Measurements from ENCODE around the gene METTL15. TPM values are rescaled to one million over a fixed set of nuclear protein-coding genes. Genes with fewer than 3 reads are reported as not detected.
A peak's percentile ranks its signal among the peaks of the same experiment; 100 is the strongest.

METTL15 gene
- polyA plus RNA-seq, 2 of the 4 experiments (the other 2 are of a cell fraction), result 9.5 to 23.5 TPM

DNA sequence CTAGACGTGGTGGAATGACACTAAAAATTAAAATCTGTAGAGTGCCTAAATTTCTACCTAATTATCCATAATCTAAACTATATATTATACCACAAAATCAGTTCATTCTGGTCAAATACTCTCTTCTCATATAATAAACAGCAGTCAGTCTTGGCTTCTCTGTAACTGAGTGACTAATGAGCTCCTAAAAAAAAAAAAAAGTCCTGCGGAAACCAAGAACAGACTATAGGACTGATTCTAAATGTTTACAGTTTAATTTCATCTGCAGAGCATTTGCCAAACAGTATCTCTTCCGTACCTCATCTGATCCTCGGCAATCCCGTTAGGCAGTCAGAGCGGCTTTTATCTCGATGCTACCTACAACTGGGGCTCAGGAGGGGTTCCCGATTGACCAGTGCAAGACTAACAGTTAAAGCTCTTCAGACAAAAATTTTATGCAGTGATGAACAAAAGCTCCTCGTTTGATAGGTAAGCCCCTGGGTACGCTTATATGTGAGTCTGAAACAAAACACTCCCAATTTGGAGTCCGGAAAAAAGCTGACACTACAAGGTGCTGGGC is 918 bp upstream of the METTL15 start:
- CTCF ChIA-PET, result interaction anchor here (0.6 to 4.1 kb wide), 8 partner anchors 49 to 1227 kb away, joined by 3 to 23 read pairs (median 3); partner anchors contain the start of gene BDNF
- no peak for TF ChIP-seq KDM1A (IDR thresholded peaks at IDR 0.05; ENCODE audit: low read depth)
- TF ChIP-seq MAFK (IDR thresholded peaks at IDR 0.05; ENCODE audit: partially characterized antibody), result peak; percentile 29
- TF ChIP-seq, protein P1, sequence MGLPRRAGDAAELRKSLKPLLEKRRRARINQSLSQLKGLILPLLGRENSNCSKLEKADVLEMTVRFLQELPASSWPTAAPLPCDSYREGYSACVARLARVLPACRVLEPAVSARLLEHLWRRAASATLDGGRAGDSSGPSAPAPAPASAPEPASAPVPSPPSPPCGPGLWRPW (IDR thresholded peaks at IDR 0.05), result no peak
- no peak for TF ChIP-seq NPAS2 (CRISPR knock-in tag; IDR thresholded peaks at IDR 0.05; ENCODE audit: borderline replicate concordance)
- TF ChIP-seq PHF8 (IDR thresholded peaks at IDR 0.05; ENCODE audit: borderline replicate concordance, low read depth), result no peak
- TF ChIP-seq ZSCAN20 (CRISPR knock-in tag; IDR thresholded peaks at IDR 0.05), result no peak
- TF ChIP-seq SMC3 (IDR thresholded peaks at IDR 0.05), result no peak; the same call in 2 of the 3 replicates
- TF ChIP-seq, protein P2, sequence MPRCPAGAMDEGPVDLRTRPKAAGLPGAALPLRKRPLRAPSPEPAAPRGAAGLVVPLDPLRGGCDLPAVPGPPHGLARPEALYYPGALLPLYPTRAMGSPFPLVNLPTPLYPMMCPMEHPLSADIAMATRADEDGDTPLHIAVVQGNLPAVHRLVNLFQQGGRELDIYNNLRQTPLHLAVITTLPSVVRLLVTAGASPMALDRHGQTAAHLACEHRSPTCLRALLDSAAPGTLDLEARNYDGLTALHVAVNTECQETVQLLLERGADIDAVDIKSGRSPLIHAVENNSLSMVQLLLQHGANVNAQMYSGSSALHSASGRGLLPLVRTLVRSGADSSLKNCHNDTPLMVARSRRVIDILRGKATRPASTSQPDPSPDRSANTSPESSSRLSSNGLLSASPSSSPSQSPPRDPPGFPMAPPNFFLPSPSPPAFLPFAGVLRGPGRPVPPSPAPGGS (IDR thresholded peaks at IDR 0.05), result no peak
- TF ChIP-seq FOSL2 (IDR thresholded peaks at IDR 0.05), result no peak
- 0 out of 2 replicates have a peak, but pooled peaks have one; percentile 22 for TF ChIP-seq FOSL2 (CRISPR knock-in tag; IDR thresholded peaks at IDR 0.05)
- TF ChIP-seq, protein P3, sequence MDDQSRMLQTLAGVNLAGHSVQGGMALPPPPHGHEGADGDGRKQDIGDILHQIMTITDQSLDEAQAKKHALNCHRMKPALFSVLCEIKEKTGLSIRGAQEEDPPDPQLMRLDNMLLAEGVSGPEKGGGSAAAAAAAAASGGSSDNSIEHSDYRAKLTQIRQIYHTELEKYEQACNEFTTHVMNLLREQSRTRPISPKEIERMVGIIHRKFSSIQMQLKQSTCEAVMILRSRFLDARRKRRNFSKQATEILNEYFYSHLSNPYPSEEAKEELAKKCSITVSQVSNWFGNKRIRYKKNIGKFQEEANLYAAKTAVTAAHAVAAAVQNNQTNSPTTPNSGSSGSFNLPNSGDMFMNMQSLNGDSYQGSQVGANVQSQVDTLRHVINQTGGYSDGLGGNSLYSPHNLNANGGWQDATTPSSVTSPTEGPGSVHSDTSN (IDR thresholded peaks at IDR 0.05), result no peak
- TF ChIP-seq HOXA7 (CRISPR knock-in tag; IDR thresholded peaks at IDR 0.05), result no peak
- no peak for TF ChIP-seq RFX5 (IDR thresholded peaks at IDR 0.05)
- POLR2A ChIA-PET, result interaction anchor here (0.7 to 3.3 kb wide), 8 partner anchors 10 to 729 kb away, joined by 3 to 48 read pairs (median 6); partner anchors contain the start of gene BDNF
- FAIRE-seq (no peak), ATAC-seq (peak; percentile 25 to 35; a peak in 5 of 6 replicates), DNase-seq (ENCODE audit: low read depth in 1 of 2, low spot score in 1 of 2) (no peak)
- H3K4me2 ChIP-seq, result peak overlapping the region; percentile 72
- peaks cover 57% of the 10 kb centered on the region for H3K4me1 ChIP-seq
- 2% methylated on average over 11 of the region's 11 CpGs for WGBS (ENCODE audit: missing lambda C conversion rate)
- H3K4me3 ChIP-seq, result peak overlapping the region; percentile 59
- H3K9me3 ChIP-seq, result no peaks in the 10 kb centered on the region
- H3K27ac ChIP-seq, result peak overlapping the region; percentile 70 to 87

DNA sequence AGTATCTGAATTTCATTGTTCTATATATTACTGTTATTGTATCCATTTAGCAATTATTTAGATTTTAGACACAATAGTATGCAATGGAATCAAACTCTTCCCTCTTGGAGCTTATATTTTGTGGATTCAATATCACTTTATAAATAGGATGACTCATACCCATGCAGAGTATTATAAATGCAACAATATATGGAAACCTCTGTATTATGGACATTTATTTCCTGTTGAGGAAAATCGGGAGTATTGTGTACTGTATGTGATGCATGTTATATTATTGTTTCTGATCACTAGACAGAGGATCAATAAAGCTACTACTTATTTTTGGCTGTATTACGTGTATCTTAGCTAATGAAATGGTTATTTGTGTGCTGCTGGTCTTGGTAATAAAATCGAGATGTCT is 770 bp downstream of the METTL15 start:
- Histone ChIP-seq H3K4me2 (peak overlapping the region; percentile 89), H3K4me1 (peaks cover 43% of the 10 kb centered on the region), H3K9me3 (no peaks in the 10 kb centered on the region), H3K4me3 (peak overlapping the region; percentile 59), H3K27ac (peak overlapping the region; percentile 47 to 90; a peak in 5 of 6 replicates)
- POLR2A ChIA-PET, result interaction anchor here (1.0 to 3.3 kb wide), 5 partner anchors 391 to 1221 kb away, joined by 3 to 48 read pairs (median 9); partner anchors contain the start of gene BDNF
- CTCF ChIA-PET, result interaction anchor here (0.5 kb wide), 1 partner anchor 412 kb away, joined by 3 read pairs; no protein-coding TSS in a partner anchor
- ATAC-seq (no peak), DNase-seq (ENCODE audit: low read depth in 1 of 2, low spot score in 1 of 2) (no peak), FAIRE-seq (no peak)
- WGBS (ENCODE audit: missing lambda C conversion rate), result 27% methylated on average over 3 of the region's 3 CpGs
- TF ChIP-seq, protein P4, sequence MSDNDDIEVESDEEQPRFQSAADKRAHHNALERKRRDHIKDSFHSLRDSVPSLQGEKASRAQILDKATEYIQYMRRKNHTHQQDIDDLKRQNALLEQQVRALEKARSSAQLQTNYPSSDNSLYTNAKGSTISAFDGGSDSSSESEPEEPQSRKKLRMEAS (IDR thresholded peaks at IDR 0.05), result no peak
- TF ChIP-seq FOSL2 (IDR thresholded peaks at IDR 0.05), result no peak
- peak; percentile 87 for TF ChIP-seq FOSL2 (CRISPR knock-in tag; IDR thresholded peaks at IDR 0.05)

DNA sequence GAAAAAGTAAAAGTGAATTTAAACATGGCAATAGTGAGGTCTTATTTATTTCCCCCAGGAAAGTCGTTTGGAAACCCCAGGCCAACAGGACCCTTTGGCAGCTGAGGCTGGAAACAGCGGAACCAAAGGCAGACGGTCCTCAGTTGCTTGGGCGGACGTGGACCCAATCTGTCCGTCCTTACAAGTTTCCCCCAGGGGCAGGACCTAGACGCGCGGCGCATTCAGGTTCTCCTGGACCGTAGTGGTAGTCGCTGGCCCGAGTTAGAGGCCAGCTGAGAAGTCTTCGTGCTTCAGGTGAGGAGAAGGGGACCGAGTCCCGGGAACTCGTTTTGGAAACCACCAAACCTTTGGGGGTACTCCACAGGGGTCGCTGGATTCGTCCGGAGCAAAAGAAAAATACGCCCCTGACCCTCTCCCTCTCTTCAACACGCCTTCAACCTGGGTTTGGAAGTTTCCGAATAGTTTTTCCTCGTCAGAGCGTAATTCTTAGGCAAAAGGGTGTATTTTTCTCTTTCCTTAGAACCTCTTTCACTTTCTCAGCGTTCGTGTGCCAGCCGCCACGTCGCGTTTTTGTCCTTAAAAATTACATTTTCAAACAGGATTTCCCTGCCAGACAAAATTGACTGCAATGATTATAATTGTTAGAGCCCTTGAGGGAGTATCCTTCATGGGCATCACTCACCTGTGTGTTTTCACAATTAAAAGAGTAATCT is 2.1 kb downstream of the METTL15 start:
- no peaks in the 10 kb centered on the region for H3K9me3 ChIP-seq
- DNase-seq (ENCODE audit: low read depth in 1 of 2, low spot score in 1 of 2) (peak; percentile 47 to 88), ATAC-seq (peak; percentile 63 to 69), FAIRE-seq (no peak)
- peak overlapping the region; percentile 82 for H3K4me3 ChIP-seq
- H3K4me1 ChIP-seq, result peaks cover 30% of the 10 kb centered on the region
- ChIA-PET CTCF (interaction anchor here (1.6 kb wide), 1 partner anchor 393 kb away, joined by 4 read pairs; no protein-coding TSS in a partner anchor), POLR2A (interaction anchor here (0.7 to 1.4 kb wide), 4 partner anchors 391 to 726 kb away, joined by 3 to 7 read pairs (median 4); partner anchors contain the start of gene BDNF)
- H3K4me2 ChIP-seq, result peak overlapping the region; percentile 89
- peak overlapping the region; percentile 90 to 93 for H3K27ac ChIP-seq
- under 1% methylated on average over 31 of the region's 31 CpGs for WGBS (ENCODE audit: missing lambda C conversion rate)
- TF ChIP-seq RCOR1 (IDR thresholded peaks at IDR 0.05; ENCODE audit: low read depth, low read length), result no peak
- no peak for TF ChIP-seq SREBF2 (IDR thresholded peaks at IDR 0.05)
- TF ChIP-seq JUNB (IDR thresholded peaks at IDR 0.05), result no peak
- peak; percentile 99 for TF ChIP-seq KDM5A (IDR thresholded peaks at IDR 0.05)
- TF ChIP-seq SMC3 (IDR thresholded peaks at IDR 0.05), result peak; percentile 51; the same call in 2 of the 3 replicates
- no peak for TF ChIP-seq HOXB13 (CRISPR knock-in tag; IDR thresholded peaks at IDR 0.05; ENCODE audit: low read depth)
- TF ChIP-seq CHD2 (IDR thresholded peaks at IDR 0.05; ENCODE audit: low read length, partially characterized antibody), result no peak
- TF ChIP-seq GATA3 (IDR thresholded peaks at IDR 0.05; ENCODE audit: borderline replicate concordance), result peak; percentile 64
- no peak for TF ChIP-seq HOXA7 (CRISPR knock-in tag; IDR thresholded peaks at IDR 0.05)
- TF ChIP-seq MYC (IDR thresholded peaks at IDR 0.05; ENCODE audit: borderline replicate concordance, low read length), result peak; percentile 49; the same call in 1 of the 2 replicates
- TF ChIP-seq, protein P5, sequence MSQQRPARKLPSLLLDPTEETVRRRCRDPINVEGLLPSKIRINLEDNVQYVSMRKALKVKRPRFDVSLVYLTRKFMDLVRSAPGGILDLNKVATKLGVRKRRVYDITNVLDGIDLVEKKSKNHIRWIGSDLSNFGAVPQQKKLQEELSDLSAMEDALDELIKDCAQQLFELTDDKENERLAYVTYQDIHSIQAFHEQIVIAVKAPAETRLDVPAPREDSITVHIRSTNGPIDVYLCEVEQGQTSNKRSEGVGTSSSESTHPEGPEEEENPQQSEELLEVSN (IDR thresholded peaks at IDR 0.05; ENCODE audit: borderline replicate concordance, low read depth), result peak; percentile 59; the same call in 1 of the 2 replicates
- TF ChIP-seq NPAS2 (CRISPR knock-in tag; IDR thresholded peaks at IDR 0.05; ENCODE audit: borderline replicate concordance), result no peak
- peak; percentile 72; the same call in 1 of the 2 replicates for TF ChIP-seq PHF8 (IDR thresholded peaks at IDR 0.05; ENCODE audit: borderline replicate concordance, low read depth)
- peak; percentile 24; the same call in 1 of the 2 replicates for TF ChIP-seq HDAC2 (IDR thresholded peaks at IDR 0.05)
- TF ChIP-seq POLR2A (IDR thresholded peaks at IDR 0.05; ENCODE audit: low read length), result peak; percentile 65
- no peak for TF ChIP-seq RFX5 (IDR thresholded peaks at IDR 0.05)
- TF ChIP-seq, protein P1 (IDR thresholded peaks at IDR 0.05), result no peak
- peak; percentile 74 to 90; a peak in 4 of 5 replicates for TF ChIP-seq JUN (IDR thresholded peaks at IDR 0.05)
- TF ChIP-seq, protein P3 (IDR thresholded peaks at IDR 0.05), result peak; percentile 64
- no peak for TF ChIP-seq ZSCAN20 (CRISPR knock-in tag; IDR thresholded peaks at IDR 0.05)
